Liver (tissue), 9 donors: ENCODE measurements around the gene SAFB. TPM values are rescaled to one million over a fixed set of nuclear protein-coding genes. Genes with fewer than 3 reads are reported as not detected.

ENCODE experiments used
- DNase-seq: peaks from one replicate; pipeline ENCODE4 v3.0.0-alpha.2; 2017; ENCODE audit warnings: low spot score
- H3K27ac ChIP-seq, 2 donors: one replicate each; pipeline ENCODE4 v1.7.0; 2013; ENCODE audit warnings: inconsistent platforms in 2 of 2, low read length in 2 of 2, control low read depth in 1 of 2, low read depth in 1 of 2, mild to moderate bottlenecking in 1 of 2
- H3K27me3 ChIP-seq, 4 donors: one replicate each; pipeline versions ENCODE4 v1.6.1 to v1.7.0; 2013; ENCODE audit warnings: low read length in 3 of 4, inconsistent platforms in 1 of 4, mild to moderate bottlenecking in 1 of 4, moderate library complexity in 1 of 4; ENCODE audit not compliant: control insufficient read depth in 4 of 4, insufficient read depth in 4 of 4
- H3K36me3 ChIP-seq, 4 donors: one replicate each; pipeline versions ENCODE4 v1.6.1 to v1.7.0; 2013; ENCODE audit warnings: low read length in 3 of 4, mild to moderate bottlenecking in 3 of 4, low read depth in 1 of 4, moderate library complexity in 1 of 4; ENCODE audit not compliant: control insufficient read depth in 4 of 4, insufficient read depth in 3 of 4
- H3K4me1 ChIP-seq, 4 donors: one replicate each; pipeline versions ENCODE4 v1.6.1 to v1.7.0; 2013; ENCODE audit warnings: low read length in 3 of 4, mild to moderate bottlenecking in 3 of 4, moderate library complexity in 1 of 4; ENCODE audit not compliant: control insufficient read depth in 4 of 4, insufficient read depth in 4 of 4
- H3K4me3 ChIP-seq, 3 donors: one replicate each; pipeline versions ENCODE4 v1.6.1 to v1.7.0; 2013; ENCODE audit warnings: low read length in 3 of 3, control low read depth in 1 of 3, low read depth in 1 of 3, mild to moderate bottlenecking in 1 of 3
- H3K9ac ChIP-seq, 2 donors: one replicate each; pipeline ENCODE4 v1.7.0; 2013; ENCODE audit warnings: low read length in 2 of 2, mild to moderate bottlenecking in 2 of 2, moderate library complexity in 2 of 2, control low read depth in 1 of 2, low read depth in 1 of 2
- H3K9me3 ChIP-seq, 4 donors: one replicate each; pipeline versions ENCODE4 v1.6.1 to v1.7.0; 2013; ENCODE audit warnings: low read length in 3 of 4; ENCODE audit not compliant: control insufficient read depth in 4 of 4
- EGR1 ChIP-seq, 2 donors: IDR thresholded peaks; 2 replicates each; pipeline ENCODE4 v1.6.1; 2016 to 2018; ENCODE audit warnings: antibody characterized with exemption in 2 of 2, low read depth in 2 of 2
- FOXA1 ChIP-seq: IDR thresholded peaks from 2 replicates; pipeline ENCODE4 v1.6.1; 2016; ENCODE audit warnings: antibody characterized with exemption
- FOXA2 ChIP-seq: IDR thresholded peaks from 2 replicates; pipeline ENCODE4 v1.6.1; 2016; ENCODE audit warnings: antibody characterized with exemption
- GABPA ChIP-seq, 2 donors: IDR thresholded peaks in 1 of 2; conservative IDR thresholded peaks in 1 of 2; 2 replicates each; pipeline ENCODE4 v1.6.1; 2016; ENCODE audit warnings: antibody characterized with exemption in 2 of 2, mild to moderate bottlenecking in 1 of 2, moderate library complexity in 1 of 2
- HNF4A ChIP-seq, 2 donors: conservative IDR thresholded peaks; 2 replicates each; pipeline ENCODE4 v1.6.1; 2016; ENCODE audit warnings: antibody characterized with exemption in 2 of 2, mild to moderate bottlenecking in 2 of 2
- HNF4G ChIP-seq: IDR thresholded peaks from 2 replicates; pipeline ENCODE4 v1.6.1; 2016; ENCODE audit warnings: antibody characterized with exemption
- JUND ChIP-seq, 2 donors: IDR thresholded peaks; 2 replicates each; pipeline ENCODE4 v1.6.1; 2016; ENCODE audit warnings: antibody characterized with exemption in 2 of 2
- NR2F2 ChIP-seq: IDR thresholded peaks from 2 replicates; pipeline ENCODE4 v1.6.1; 2016; ENCODE audit warnings: antibody characterized with exemption
- RAD21 ChIP-seq, 2 donors: IDR thresholded peaks; 2 replicates each; pipeline ENCODE4 v1.6.1; 2016; ENCODE audit warnings: antibody characterized with exemption in 2 of 2, mild to moderate bottlenecking in 2 of 2
- RXRA ChIP-seq, 2 donors: IDR thresholded peaks; 2 replicates each; pipeline ENCODE4 v1.6.1; 2017 to 2018; ENCODE audit warnings: antibody characterized with exemption in 2 of 2, mild to moderate bottlenecking in 1 of 2
- SP1 ChIP-seq: IDR thresholded peaks from 2 replicates; pipeline ENCODE4 v1.6.1; 2018; ENCODE audit warnings: antibody characterized with exemption, mild to moderate bottlenecking
- TAF1 ChIP-seq: conservative IDR thresholded peaks from 2 replicates; pipeline ENCODE4 v1.6.1; 2016; ENCODE audit warnings: antibody characterized with exemption, mild to moderate bottlenecking
- YY1 ChIP-seq: IDR thresholded peaks from 2 replicates; pipeline ENCODE4 v1.6.1; 2016; ENCODE audit warnings: antibody characterized with exemption, mild to moderate bottlenecking
- WGBS: extraction: QIAGEN DNeasy Blood & Tissue Kit; methylation state at CpG from one replicate; pipeline ENCODE4 v1.1.7; 2013; 5-methylcytosine and 5-hydroxymethylcytosine counted together
- polyA plus RNA-seq, 2 donors: library from polyadenylated mRNA; stranded (reverse) in 1 of 2; unstranded in 1 of 2; fragments of 200-250 nt in 1 of 2; fragments of >200 nt in 1 of 2; fragmentation: Nextera tagmentation in 1 of 2; extraction: Ambion mirVana in 1 of 2; gene quantifications; one replicate each; pipeline versions ENCODE4 v1.2.1 to v1.2.3, GENCODE V29; 2013 to 2015
- total RNA-seq, 2 donors: library from RNA; depleted of rRNA; stranded (reverse); fragments of >200 nt; gene quantifications; one replicate each; pipeline ENCODE4 v1.2.3, GENCODE V29; 2014
- TF ChIP-seq, protein P1 (sequence below): IDR thresholded peaks from 2 replicates; pipeline ENCODE4 v1.6.1; 2016; ENCODE audit warnings: antibody characterized with exemption
- TF ChIP-seq, protein P2 (sequence below): IDR thresholded peaks from 2 replicates; pipeline ENCODE4 v1.6.1; 2016; ENCODE audit warnings: antibody characterized with exemption
- TF ChIP-seq, protein P3 (sequence below): fragments of 150-350 bp; IDR thresholded peaks from 2 replicates; pipeline ENCODE4 v1.5.1; 2017; ENCODE audit warnings: improper control_type of control experiment, low read depth, low read length; ENCODE audit not compliant: missing input control
- TF ChIP-seq, protein P4 (sequence below): IDR thresholded peaks from 2 replicates; pipeline ENCODE4 v1.6.1; 2016; ENCODE audit warnings: antibody characterized with exemption, mild to moderate bottlenecking
- TF ChIP-seq, protein P5 (sequence below): IDR thresholded peaks from 2 replicates; pipeline ENCODE4 v1.6.1; 2016; ENCODE audit warnings: antibody characterized with exemption
- donor health status: healthy.
- donor health status: healthy.
- donor health status: healthy.
- donor health status: healthy.
- donor health status: healthy.

The SAFB gene
- total and polyA plus RNA-seq, 4 donors: 16.5 to 65.0 (median 38.5) TPM

DNA sequence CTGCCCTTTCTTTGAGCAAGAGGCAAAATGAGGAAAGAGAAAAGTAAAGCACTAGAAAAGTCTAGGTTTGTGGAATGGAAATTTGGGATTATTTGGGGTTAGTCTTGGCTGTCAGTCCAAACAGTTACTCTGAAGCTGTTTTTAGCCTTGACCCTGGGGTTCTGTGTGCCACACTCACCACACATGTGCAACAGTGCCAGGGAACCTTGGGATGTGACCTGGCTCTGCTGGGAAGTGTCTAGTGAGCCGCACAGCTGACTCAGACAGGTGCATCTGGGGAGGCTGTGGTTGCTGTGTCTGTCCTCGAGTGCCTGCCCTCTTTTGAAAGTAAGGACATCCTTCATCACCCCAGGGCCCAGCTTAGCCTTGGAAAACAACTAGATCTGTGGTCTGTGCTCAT lies 41.6 kb downstream of the SAFB start:
- TF ChIP-seq FOXA2 (no peak), EGR1 (IDR thresholded peaks at IDR 0.05; ENCODE audit: low read depth in 2 of 2) (no peak), SP1 (peak; percentile 40), HNF4A (conservative IDR thresholded peaks at IDR 0.05) (peak; percentile 57 to 66), RXRA (IDR thresholded peaks at IDR 0.05) (peak; percentile 65 to 77), NR2F2 (no peak), FOXA1 (no peak), TAF1 (no peak), GABPA (IDR thresholded peaks at IDR 0.05 in 1 of 2, conservative IDR thresholded peaks at IDR 0.05 in 1 of 2) (no peak), RAD21 (IDR thresholded peaks at IDR 0.05) (no peak), JUND (IDR thresholded peaks at IDR 0.05) (no peak), YY1 (no peak), HNF4G (no peak)
- TF ChIP-seq, protein P1, sequence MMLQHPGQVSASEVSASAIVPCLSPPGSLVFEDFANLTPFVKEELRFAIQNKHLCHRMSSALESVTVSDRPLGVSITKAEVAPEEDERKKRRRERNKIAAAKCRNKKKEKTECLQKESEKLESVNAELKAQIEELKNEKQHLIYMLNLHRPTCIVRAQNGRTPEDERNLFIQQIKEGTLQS: no peak
- TF ChIP-seq, protein P2, sequence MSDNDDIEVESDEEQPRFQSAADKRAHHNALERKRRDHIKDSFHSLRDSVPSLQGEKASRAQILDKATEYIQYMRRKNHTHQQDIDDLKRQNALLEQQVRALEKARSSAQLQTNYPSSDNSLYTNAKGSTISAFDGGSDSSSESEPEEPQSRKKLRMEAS: no peak
- TF ChIP-seq, protein P3, sequence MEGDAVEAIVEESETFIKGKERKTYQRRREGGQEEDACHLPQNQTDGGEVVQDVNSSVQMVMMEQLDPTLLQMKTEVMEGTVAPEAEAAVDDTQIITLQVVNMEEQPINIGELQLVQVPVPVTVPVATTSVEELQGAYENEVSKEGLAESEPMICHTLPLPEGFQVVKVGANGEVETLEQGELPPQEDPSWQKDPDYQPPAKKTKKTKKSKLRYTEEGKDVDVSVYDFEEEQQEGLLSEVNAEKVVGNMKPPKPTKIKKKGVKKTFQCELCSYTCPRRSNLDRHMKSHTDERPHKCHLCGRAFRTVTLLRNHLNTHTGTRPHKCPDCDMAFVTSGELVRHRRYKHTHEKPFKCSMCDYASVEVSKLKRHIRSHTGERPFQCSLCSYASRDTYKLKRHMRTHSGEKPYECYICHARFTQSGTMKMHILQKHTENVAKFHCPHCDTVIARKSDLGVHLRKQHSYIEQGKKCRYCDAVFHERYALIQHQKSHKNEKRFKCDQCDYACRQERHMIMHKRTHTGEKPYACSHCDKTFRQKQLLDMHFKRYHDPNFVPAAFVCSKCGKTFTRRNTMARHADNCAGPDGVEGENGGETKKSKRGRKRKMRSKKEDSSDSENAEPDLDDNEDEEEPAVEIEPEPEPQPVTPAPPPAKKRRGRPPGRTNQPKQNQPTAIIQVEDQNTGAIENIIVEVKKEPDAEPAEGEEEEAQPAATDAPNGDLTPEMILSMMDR: no peak
- TF ChIP-seq, protein P4, sequence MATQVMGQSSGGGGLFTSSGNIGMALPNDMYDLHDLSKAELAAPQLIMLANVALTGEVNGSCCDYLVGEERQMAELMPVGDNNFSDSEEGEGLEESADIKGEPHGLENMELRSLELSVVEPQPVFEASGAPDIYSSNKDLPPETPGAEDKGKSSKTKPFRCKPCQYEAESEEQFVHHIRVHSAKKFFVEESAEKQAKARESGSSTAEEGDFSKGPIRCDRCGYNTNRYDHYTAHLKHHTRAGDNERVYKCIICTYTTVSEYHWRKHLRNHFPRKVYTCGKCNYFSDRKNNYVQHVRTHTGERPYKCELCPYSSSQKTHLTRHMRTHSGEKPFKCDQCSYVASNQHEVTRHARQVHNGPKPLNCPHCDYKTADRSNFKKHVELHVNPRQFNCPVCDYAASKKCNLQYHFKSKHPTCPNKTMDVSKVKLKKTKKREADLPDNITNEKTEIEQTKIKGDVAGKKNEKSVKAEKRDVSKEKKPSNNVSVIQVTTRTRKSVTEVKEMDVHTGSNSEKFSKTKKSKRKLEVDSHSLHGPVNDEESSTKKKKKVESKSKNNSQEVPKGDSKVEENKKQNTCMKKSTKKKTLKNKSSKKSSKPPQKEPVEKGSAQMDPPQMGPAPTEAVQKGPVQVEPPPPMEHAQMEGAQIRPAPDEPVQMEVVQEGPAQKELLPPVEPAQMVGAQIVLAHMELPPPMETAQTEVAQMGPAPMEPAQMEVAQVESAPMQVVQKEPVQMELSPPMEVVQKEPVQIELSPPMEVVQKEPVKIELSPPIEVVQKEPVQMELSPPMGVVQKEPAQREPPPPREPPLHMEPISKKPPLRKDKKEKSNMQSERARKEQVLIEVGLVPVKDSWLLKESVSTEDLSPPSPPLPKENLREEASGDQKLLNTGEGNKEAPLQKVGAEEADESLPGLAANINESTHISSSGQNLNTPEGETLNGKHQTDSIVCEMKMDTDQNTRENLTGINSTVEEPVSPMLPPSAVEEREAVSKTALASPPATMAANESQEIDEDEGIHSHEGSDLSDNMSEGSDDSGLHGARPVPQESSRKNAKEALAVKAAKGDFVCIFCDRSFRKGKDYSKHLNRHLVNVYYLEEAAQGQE: no peak
- TF ChIP-seq, protein P5, sequence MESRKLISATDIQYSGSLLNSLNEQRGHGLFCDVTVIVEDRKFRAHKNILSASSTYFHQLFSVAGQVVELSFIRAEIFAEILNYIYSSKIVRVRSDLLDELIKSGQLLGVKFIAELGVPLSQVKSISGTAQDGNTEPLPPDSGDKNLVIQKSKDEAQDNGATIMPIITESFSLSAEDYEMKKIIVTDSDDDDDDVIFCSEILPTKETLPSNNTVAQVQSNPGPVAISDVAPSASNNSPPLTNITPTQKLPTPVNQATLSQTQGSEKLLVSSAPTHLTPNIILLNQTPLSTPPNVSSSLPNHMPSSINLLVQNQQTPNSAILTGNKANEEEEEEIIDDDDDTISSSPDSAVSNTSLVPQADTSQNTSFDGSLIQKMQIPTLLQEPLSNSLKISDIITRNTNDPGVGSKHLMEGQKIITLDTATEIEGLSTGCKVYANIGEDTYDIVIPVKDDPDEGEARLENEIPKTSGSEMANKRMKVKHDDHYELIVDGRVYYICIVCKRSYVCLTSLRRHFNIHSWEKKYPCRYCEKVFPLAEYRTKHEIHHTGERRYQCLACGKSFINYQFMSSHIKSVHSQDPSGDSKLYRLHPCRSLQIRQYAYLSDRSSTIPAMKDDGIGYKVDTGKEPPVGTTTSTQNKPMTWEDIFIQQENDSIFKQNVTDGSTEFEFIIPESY: no peak
- WGBS: 85% methylated on average over 2 of the region's 2 CpGs
- Histone ChIP-seq H3K27ac (peak overlapping the region; percentile 62 to 64), H3K27me3 (no peaks in the 10 kb centered on the region), H3K4me3 (no peak overlapping the region), H3K36me3 (peaks cover 33 to 91% (median 61%) of the 10 kb centered on the region in 4 donors), H3K9ac (no peak overlapping the region), H3K9me3 (no peaks in the 10 kb centered on the region), H3K4me1 (peaks cover 2 to 21% (median 13%) of the 10 kb centered on the region in 4 donors)
- no peak for DNase-seq
